Measurements from ENCODE around the gene FYN. TPM values are rescaled to one million over a fixed set of nuclear protein-coding genes. Genes with fewer than 3 reads are reported as not detected.

Gene FYN
- total RNA-seq, 2 experiments from 2014 or later = 201 to 208 TPM

- Mint-ChIP-seq H3K4me1 (peaks cover 95% of the 10 kb centered on the region), H3K27me3 (no peaks in the 10 kb centered on the region), H3K4me3 (peak overlapping the region; percentile 88), H3K27ac (peak overlapping the region; percentile 95), H3K9me3 (no peaks in the 10 kb centered on the region), H3K36me3 (ENCODE audit: low read depth) (peaks cover 59% of the 10 kb centered on the region)
- ChIA-PET POLR2A (interaction anchor here (0.8 to 1.2 kb wide), 8 partner anchors 9 to 287 kb away, joined by 3 to 6 read pairs (median 3); no protein-coding TSS in a partner anchor), CTCF (interaction anchor here (0.9 to 1.1 kb wide), 2 partner anchors 87 to 116 kb away, joined by 3 to 5 read pairs; partner anchors contain the start of gene FYN)
- DNase-seq = no peak
Measured at GRCh38 chr6:111757342-111757741, 115.9 kb downstream of the FYN start.

DNA sequence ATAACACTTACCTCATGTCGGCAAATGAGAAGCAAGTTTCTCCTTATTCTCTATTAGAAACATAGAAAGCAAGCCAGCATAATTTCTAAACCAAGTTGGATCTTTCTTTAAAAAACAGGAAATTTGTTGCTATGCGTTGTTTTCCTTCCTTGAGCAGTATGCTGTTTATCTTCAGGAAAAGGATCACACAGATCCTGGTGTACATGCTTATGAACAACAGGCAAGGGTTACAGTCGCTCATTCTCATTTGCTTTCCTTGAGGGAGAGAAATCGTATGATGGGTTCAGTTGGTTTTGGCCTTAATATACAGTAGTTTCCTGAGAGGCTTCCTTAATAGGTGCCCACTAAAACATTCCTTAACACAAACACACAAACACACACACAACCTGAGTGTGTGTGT, 118.8 kb downstream of the FYN start:
- ChIA-PET POLR2A (interaction anchor here (1.0 to 3.3 kb wide), 5 partner anchors 8 to 119 kb away, joined by 3 to 37 read pairs (median 6); partner anchors contain the start of gene FYN), CTCF (interaction anchor here (1.0 to 1.2 kb wide), 3 partner anchors 23 to 31 kb away, joined by 3 read pairs; no protein-coding TSS in a partner anchor)
- H3K9me3 Mint-ChIP-seq = no peaks in the 10 kb centered on the region
- peaks cover 93% of the 10 kb centered on the region for H3K4me1 Mint-ChIP-seq
- no peak for DNase-seq
- H3K36me3 Mint-ChIP-seq (ENCODE audit: low read depth) = peaks cover 76% of the 10 kb centered on the region
- peak overlapping the region; percentile 84 for H3K27ac Mint-ChIP-seq
- H3K27me3 Mint-ChIP-seq = no peaks in the 10 kb centered on the region
- peak overlapping the region; percentile 33 for H3K4me3 Mint-ChIP-seq

- CTCF ChIA-PET = interaction anchor here (1.2 to 1.5 kb wide), 3 partner anchors 10 to 40 kb away, joined by 3 to 13 read pairs (median 4); no protein-coding TSS in a partner anchor
- DNase-seq = no peak
- Mint-ChIP-seq H3K27me3 (no peaks in the 10 kb centered on the region), H3K4me3 (no peak overlapping the region), H3K4me1 (peaks cover 93% of the 10 kb centered on the region), H3K36me3 (ENCODE audit: low read depth) (peaks cover 76% of the 10 kb centered on the region), H3K9me3 (no peaks in the 10 kb centered on the region), H3K27ac (peak overlapping the region; percentile 84)
- POLR2A ChIA-PET = interaction anchor here (0.6 to 3.3 kb wide), 11 partner anchors 9 to 876 kb away, joined by 3 to 37 read pairs (median 3); a partner anchor contains a TSS
Measured at GRCh38 chr6:111753573-111753972, 119.7 kb downstream of the FYN start.

- ChIA-PET CTCF (interaction anchor here (0.7 to 1.5 kb wide), 6 partner anchors 9 to 42 kb away, joined by 3 to 13 read pairs (median 3); no protein-coding TSS in a partner anchor), POLR2A (interaction anchor here (0.8 to 3.3 kb wide), 10 partner anchors 10 to 269 kb away, joined by 3 to 37 read pairs (median 4); no protein-coding TSS in a partner anchor)
Measured at GRCh38 chr6:111752476-111752875, 120.8 kb downstream of the FYN start.

DNA sequence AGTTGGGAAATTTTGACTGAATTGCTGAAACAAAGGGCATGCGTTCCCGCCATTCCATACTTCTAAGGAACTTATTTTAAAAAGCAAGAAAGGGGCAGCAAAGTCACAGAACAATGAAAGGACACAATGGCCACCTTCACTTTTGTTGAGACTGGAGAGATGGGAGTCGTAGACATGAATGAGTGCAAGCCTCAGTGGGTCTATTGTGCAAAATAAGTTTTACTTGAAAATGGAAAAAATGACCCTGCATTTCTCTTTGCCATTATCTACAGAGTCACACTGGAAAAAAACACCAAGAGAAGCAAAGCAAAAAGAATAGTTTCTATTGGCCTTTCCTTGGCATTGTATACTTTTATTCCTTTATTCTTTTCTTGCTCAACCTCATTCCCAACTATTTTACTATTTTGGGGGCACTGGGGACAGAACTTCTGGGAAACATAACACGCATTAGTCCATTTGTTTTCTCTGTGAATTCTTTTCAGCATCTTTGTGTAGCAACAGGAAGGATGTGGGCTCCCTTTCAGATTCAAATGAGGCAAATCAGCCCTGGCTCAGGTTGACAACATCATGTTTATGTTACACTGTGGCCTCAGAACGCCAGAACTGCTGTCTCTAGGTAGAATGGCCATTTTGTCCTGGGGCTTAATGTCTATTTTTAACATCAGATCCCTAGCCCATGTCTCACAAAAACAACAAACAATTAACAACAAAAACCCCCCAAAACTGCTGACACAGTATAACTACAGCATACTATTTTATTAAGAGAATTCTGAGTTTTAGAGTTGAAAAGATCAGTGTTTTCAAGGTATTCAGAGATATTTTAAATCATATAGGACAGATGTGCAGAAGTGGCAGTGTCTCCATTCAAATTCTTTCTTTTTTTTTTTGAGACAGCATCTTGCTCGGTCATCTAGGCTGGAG, 122.2 kb downstream of the FYN start:
- H3K9me3 Mint-ChIP-seq = no peaks in the 10 kb centered on the region
- ChIA-PET POLR2A (interaction anchor here (0.6 to 3.3 kb wide), 4 partner anchors 11 to 242 kb away, joined by 3 to 37 read pairs (median 5); no protein-coding TSS in a partner anchor), CTCF (interaction anchor here (1.5 kb wide), 1 partner anchor 11 kb away, joined by 3 read pairs; no protein-coding TSS in a partner anchor)
- peak; percentile 75 for DNase-seq
- H3K4me3 Mint-ChIP-seq = peak overlapping the region; percentile 52
- peaks cover 93% of the 10 kb centered on the region for H3K4me1 Mint-ChIP-seq
- peak overlapping the region; percentile 98 for H3K27ac Mint-ChIP-seq
- H3K36me3 Mint-ChIP-seq (ENCODE audit: low read depth) = peaks cover 73% of the 10 kb centered on the region
- no peaks in the 10 kb centered on the region for H3K27me3 Mint-ChIP-seq

More at GRCh38 chr6:111752476-111752875, 120.8 kb downstream of the FYN start:
- DNase-seq = no peak
- Mint-ChIP-seq H3K27ac (peak overlapping the region; percentile 70), H3K4me1 (peaks cover 92% of the 10 kb centered on the region), H3K4me3 (no peak overlapping the region), H3K9me3 (no peaks in the 10 kb centered on the region), H3K27me3 (no peaks in the 10 kb centered on the region), H3K36me3 (ENCODE audit: low read depth) (peaks cover 75% of the 10 kb centered on the region)

DNA sequence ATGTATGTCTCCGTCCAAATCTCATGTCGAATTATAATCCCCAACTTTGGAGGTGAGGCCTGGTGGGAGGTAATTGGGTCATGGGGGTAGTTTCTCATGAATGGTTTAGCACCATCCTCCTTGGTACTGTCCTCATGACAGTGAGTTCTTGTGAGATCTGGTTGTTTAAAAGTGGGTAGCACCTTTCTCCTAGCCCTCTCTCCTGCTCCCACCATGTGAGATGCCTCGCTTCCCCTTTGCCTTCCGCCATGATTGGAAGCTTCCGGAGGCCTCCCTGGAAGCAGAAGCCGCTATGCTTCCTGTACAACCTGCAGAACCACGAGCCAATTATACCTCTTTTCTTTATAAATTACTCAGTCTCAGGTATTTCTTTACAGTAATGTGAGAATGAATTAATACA, 123.1 kb downstream of the FYN start:
- H3K27me3 Mint-ChIP-seq = no peaks in the 10 kb centered on the region
- ChIA-PET POLR2A (interaction anchor here (1.3 to 1.4 kb wide), 2 partner anchors 9 to 15 kb away, joined by 3 to 7 read pairs; no protein-coding TSS in a partner anchor), CTCF (no interaction called here)
- H3K27ac Mint-ChIP-seq = peak overlapping the region; percentile 98
- peaks cover 93% of the 10 kb centered on the region for H3K4me1 Mint-ChIP-seq
- H3K9me3 Mint-ChIP-seq = no peaks in the 10 kb centered on the region
- H3K4me3 Mint-ChIP-seq = no peak overlapping the region
- DNase-seq = no peak
- H3K36me3 Mint-ChIP-seq (ENCODE audit: low read depth) = peaks cover 74% of the 10 kb centered on the region

GRCh38 chr6:111748231-111748647, 125.0 kb downstream of the FYN start:
- H3K27ac Mint-ChIP-seq = no peak overlapping the region
- H3K9me3 Mint-ChIP-seq = no peaks in the 10 kb centered on the region
- POLR2A ChIA-PET = interaction anchor here (1.0 to 2.2 kb wide), 5 partner anchors 9 to 15 kb away, joined by 3 to 14 read pairs (median 6); no protein-coding TSS in a partner anchor

GRCh38 chr6:111747829-111748228, 125.4 kb downstream of the FYN start:
- CTCF ChIA-PET = interaction anchor here (1.2 to 1.6 kb wide), 4 partner anchors 22 to 295 kb away, joined by 3 to 8 read pairs (median 4); no protein-coding TSS in a partner anchor
- H3K4me3 Mint-ChIP-seq = no peak overlapping the region
- peaks cover 71% of the 10 kb centered on the region for H3K4me1 Mint-ChIP-seq
- POLR2A ChIA-PET = interaction anchor here (0.6 to 2.2 kb wide), 5 partner anchors 10 to 15 kb away, joined by 3 to 14 read pairs (median 6); no protein-coding TSS in a partner anchor
- no peak for DNase-seq
- no peaks in the 10 kb centered on the region for H3K27me3 Mint-ChIP-seq
- peaks cover 66% of the 10 kb centered on the region for H3K36me3 Mint-ChIP-seq (ENCODE audit: low read depth)
- H3K27ac Mint-ChIP-seq = no peak overlapping the region
- no peaks in the 10 kb centered on the region for H3K9me3 Mint-ChIP-seq

More at GRCh38 chr6:111748231-111748647, 125.0 kb downstream of the FYN start:
- no peaks in the 10 kb centered on the region for H3K27me3 Mint-ChIP-seq
- CTCF ChIA-PET = interaction anchor here (1.2 to 1.6 kb wide), 4 partner anchors 22 to 295 kb away, joined by 3 to 8 read pairs (median 4); no protein-coding TSS in a partner anchor
- H3K36me3 Mint-ChIP-seq (ENCODE audit: low read depth) = peaks cover 68% of the 10 kb centered on the region
- no peak overlapping the region for H3K4me3 Mint-ChIP-seq
- no peak for DNase-seq
- H3K4me1 Mint-ChIP-seq = peaks cover 75% of the 10 kb centered on the region

DNA sequence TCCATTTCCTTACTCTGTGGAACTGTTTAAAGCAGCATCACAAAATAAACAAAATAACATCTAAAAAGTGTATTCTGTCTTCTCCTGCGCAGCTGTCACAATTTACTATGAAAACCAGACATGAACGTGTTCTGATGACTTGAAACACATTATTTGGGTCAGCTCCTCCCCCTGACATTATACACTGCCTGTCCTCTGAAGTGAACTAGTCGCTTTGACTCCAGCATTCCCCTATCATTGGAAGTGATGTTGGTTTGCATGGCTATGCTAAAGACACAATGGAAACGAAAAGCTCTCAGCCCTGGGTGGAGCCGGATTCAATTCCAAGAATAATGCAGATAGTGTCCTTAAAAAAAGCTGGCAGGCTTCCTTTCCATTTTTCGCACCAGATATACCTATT, 125.9 kb downstream of the FYN start:
- Mint-ChIP-seq H3K27ac (no peak overlapping the region), H3K9me3 (no peaks in the 10 kb centered on the region), H3K4me3 (no peak overlapping the region), H3K27me3 (no peaks in the 10 kb centered on the region), H3K36me3 (ENCODE audit: low read depth) (peaks cover 66% of the 10 kb centered on the region), H3K4me1 (peaks cover 71% of the 10 kb centered on the region)
- CTCF ChIA-PET = interaction anchor here (0.9 to 1.6 kb wide), 5 partner anchors 9 to 296 kb away, joined by 3 to 8 read pairs (median 4); no protein-coding TSS in a partner anchor
- POLR2A ChIA-PET = interaction anchor here (0.6 to 2.2 kb wide), 5 partner anchors 10 to 16 kb away, joined by 3 to 14 read pairs (median 6); no protein-coding TSS in a partner anchor
- DNase-seq = no peak

DNA sequence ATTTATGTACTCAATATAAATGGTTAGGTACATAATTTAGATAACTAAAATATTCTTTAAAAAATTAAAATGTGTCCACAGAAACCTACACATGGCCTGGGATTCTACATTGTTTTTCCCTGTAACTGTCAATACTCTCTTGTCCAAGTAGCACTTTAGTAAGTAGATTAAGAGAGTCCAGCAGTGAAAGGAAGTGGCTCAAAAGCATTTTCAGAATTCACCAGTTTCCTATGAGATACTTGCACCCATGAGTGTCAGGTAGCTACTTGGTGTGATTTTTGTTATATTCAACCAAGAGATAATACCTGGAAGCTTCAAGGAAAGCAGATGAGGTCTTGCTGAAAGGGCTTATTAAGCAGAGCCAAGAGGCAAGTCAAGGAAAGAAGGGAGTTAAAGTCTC, 126.3 kb downstream of the FYN start:
- no peak for DNase-seq
- peaks cover 65% of the 10 kb centered on the region for H3K36me3 Mint-ChIP-seq (ENCODE audit: low read depth)
- H3K9me3 Mint-ChIP-seq = no peaks in the 10 kb centered on the region
- no peak overlapping the region for H3K27ac Mint-ChIP-seq
- ChIA-PET CTCF (interaction anchor here (0.9 to 1.6 kb wide), 4 partner anchors 9 to 296 kb away, joined by 3 to 8 read pairs (median 3); no protein-coding TSS in a partner anchor), POLR2A (interaction anchor here (1.5 to 2.1 kb wide), 2 partner anchors 10 to 12 kb away, joined by 9 to 14 read pairs; no protein-coding TSS in a partner anchor)
- H3K4me1 Mint-ChIP-seq = peaks cover 71% of the 10 kb centered on the region
- H3K4me3 Mint-ChIP-seq = no peak overlapping the region
- H3K27me3 Mint-ChIP-seq = no peaks in the 10 kb centered on the region

DNA sequence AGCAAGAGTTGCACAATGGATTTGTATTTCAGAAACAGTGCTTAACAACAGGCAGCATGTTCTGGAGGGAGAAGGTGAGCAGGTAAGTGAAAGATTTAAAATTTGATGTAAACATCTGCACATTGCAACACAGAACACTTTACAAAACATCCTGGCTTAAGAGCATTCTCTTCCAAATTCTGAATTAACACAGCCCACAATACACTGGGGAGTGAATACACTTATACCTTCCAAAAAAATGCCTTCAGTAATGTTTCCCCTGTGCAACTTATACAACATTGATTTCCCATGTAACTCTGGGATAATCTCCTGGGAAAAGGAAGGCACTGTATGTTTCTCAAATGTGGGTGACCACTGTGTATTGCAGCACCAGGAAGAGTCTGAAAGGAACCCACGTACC, 127.6 kb downstream of the FYN start:
- peaks cover 67% of the 10 kb centered on the region for H3K36me3 Mint-ChIP-seq (ENCODE audit: low read depth)
- H3K27me3 Mint-ChIP-seq = no peaks in the 10 kb centered on the region
- POLR2A ChIA-PET = interaction anchor here (1.0 kb wide), 2 partner anchors 25 to 31 kb away, joined by 3 read pairs; no protein-coding TSS in a partner anchor
- no peak overlapping the region for H3K27ac Mint-ChIP-seq
- H3K4me3 Mint-ChIP-seq = no peak overlapping the region
- H3K4me1 Mint-ChIP-seq = peaks cover 69% of the 10 kb centered on the region
- H3K9me3 Mint-ChIP-seq = no peaks in the 10 kb centered on the region
- no peak for DNase-seq
- CTCF ChIA-PET = no interaction called here

DNA sequence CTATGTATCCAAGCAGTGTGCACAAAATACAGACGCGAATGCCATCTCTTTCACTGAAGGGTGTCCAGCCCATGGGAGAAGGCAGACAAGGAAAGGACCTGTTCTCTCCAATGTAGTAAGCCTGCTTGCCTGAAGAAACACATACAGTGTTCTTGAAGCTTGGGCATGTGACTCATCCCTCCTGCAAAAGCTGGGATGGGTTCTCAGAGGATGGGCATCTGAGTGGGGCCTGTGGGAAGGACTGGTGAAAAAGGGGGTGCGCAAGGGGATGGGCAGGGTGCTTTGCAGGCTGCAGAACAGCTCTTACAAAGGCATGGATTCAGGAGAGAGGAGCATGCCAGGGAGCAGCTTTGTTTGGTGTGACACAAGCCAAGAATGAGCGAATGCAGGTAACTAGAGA, 128.1 kb downstream of the FYN start:
- no peaks in the 10 kb centered on the region for H3K27me3 Mint-ChIP-seq
- no peak overlapping the region for H3K4me3 Mint-ChIP-seq
- no peak overlapping the region for H3K27ac Mint-ChIP-seq
- peaks cover 69% of the 10 kb centered on the region for H3K4me1 Mint-ChIP-seq
- CTCF ChIA-PET = no interaction called here
- POLR2A ChIA-PET = interaction anchor here (1.0 kb wide), 1 partner anchor 25 kb away, joined by 3 read pairs; no protein-coding TSS in a partner anchor
- H3K36me3 Mint-ChIP-seq (ENCODE audit: low read depth) = peaks cover 67% of the 10 kb centered on the region
- DNase-seq = no peak
- no peaks in the 10 kb centered on the region for H3K9me3 Mint-ChIP-seq

Data from activated CD4-positive, alpha-beta memory T cell treated with anti-CD3 and anti-CD28 coated beads, Interleukin-2, amount 10 ng/mL, durations not matched to agents 7 days and 5 days (primary cell).